Measurements from ENCODE around the gene CALR. TPM values are rescaled to one million over a fixed set of nuclear protein-coding genes. Genes with fewer than 3 reads are reported as not detected.

CALR gene
- total RNA-seq, 1 donor from 2014 or later: 2,193 TPM

DNA sequence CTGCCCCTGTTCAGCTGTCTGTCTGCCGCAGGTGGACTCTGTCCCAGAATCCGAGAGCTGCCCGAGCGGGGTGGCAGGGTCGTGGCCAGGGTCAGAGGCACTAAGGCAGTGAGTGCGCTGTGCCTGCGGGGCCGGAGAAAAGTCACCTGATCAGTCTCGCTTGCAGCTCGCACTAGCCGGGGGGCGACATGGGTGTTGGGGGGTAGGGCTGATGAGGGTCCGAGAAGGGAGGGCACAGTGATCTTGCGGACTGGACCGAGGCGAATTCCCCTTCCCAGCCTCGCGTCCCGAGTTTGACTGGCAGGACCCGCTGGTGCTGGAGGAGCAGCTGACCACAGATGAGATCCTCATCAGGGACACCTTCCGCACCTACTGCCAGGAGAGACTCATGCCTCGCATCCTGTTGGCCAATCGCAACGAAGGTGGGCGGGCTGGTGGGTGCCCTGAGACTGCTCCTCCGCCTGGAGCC lies 46.8 kb upstream of the CALR start:
- Histone ChIP-seq H4K20me1 (ENCODE audit: insufficient read depth, low read length) (no peaks in the 10 kb centered on the region), H3K4me2 (ENCODE audit: low read length) (peak overlapping the region; percentile 98), H3K4me1 (ENCODE audit: insufficient read depth, low read length) (peaks cover 10% of the 10 kb centered on the region), H3K4me3 (ENCODE audit: insufficient read depth, low read depth, low read length) (peak overlapping the region; percentile 69), H3K9ac (ENCODE audit: low read length) (peak overlapping the region; percentile 76), H3K27me3 (ENCODE audit: insufficient read depth, low read length) (peaks cover 3% of the 10 kb centered on the region), H3K27ac (ENCODE audit: low read depth, low read length) (no peak overlapping the region), H2AFZ (ENCODE audit: low read depth, low read length) (peak overlapping the region; percentile 93), H3K79me2 (ENCODE audit: insufficient read depth, low read length) (peaks cover 8% of the 10 kb centered on the region), H3K9me3 (ENCODE audit: insufficient read depth, low read depth, low read length) (no peaks in the 10 kb centered on the region), H3K36me3 (ENCODE audit: insufficient read depth, low read length) (no peaks in the 10 kb centered on the region)
- Mint-ChIP-seq H3K27me3 (ENCODE audit: low read depth, unreplicated experiment) (peaks cover 14% of the 10 kb centered on the region), H3K27ac (ENCODE audit: unreplicated experiment) (peak overlapping the region; percentile 64), H3K36me3 (ENCODE audit: low read depth, unreplicated experiment) (peaks cover 5% of the 10 kb centered on the region), H3K9me3 (ENCODE audit: unreplicated experiment) (no peaks in the 10 kb centered on the region), H3K4me3 (ENCODE audit: unreplicated experiment) (peak overlapping the region; percentile 97), H3K4me1 (ENCODE audit: low read depth, unreplicated experiment) (no peaks in the 10 kb centered on the region)
- no peak for FAIRE-seq
- TF ChIP-seq EZH2 (IDR thresholded peaks at IDR 0.05; ENCODE audit: insufficient read depth, low read length): no peak
- TF ChIP-seq, protein P1, sequence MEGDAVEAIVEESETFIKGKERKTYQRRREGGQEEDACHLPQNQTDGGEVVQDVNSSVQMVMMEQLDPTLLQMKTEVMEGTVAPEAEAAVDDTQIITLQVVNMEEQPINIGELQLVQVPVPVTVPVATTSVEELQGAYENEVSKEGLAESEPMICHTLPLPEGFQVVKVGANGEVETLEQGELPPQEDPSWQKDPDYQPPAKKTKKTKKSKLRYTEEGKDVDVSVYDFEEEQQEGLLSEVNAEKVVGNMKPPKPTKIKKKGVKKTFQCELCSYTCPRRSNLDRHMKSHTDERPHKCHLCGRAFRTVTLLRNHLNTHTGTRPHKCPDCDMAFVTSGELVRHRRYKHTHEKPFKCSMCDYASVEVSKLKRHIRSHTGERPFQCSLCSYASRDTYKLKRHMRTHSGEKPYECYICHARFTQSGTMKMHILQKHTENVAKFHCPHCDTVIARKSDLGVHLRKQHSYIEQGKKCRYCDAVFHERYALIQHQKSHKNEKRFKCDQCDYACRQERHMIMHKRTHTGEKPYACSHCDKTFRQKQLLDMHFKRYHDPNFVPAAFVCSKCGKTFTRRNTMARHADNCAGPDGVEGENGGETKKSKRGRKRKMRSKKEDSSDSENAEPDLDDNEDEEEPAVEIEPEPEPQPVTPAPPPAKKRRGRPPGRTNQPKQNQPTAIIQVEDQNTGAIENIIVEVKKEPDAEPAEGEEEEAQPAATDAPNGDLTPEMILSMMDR (IDR thresholded peaks at IDR 0.05; ENCODE audit: insufficient read depth, low read depth, low read length): no peak
- DNase-seq (ENCODE audit: low read depth): no peak

DNA sequence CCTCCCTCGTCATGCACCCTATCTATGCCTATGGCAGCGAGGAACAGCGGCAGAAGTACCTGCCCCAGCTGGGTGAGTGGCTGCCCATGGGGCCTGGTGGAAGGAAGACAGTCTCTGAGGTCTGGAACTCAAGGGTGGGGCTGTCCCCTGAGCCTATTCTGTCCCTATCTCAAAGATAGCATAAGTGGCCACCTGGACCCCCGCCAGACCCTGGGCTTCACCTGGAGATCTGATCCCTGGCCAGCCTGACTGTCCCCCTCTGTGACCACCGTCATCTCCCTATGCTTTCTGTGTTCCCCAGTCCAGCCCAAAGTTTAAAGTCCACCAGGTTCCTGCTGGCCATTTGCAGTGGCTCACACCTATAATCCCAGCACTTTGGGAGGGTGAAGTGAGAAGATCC lies 44.8 kb upstream of the CALR start:
- Histone ChIP-seq H4K20me1 (ENCODE audit: insufficient read depth, low read length) (no peaks in the 10 kb centered on the region), H3K4me2 (ENCODE audit: low read length) (no peak overlapping the region), H3K79me2 (ENCODE audit: insufficient read depth, low read length) (peaks cover 8% of the 10 kb centered on the region), H3K27ac (ENCODE audit: low read depth, low read length) (no peak overlapping the region), H3K9me3 (ENCODE audit: insufficient read depth, low read depth, low read length) (no peaks in the 10 kb centered on the region), H3K4me3 (ENCODE audit: insufficient read depth, low read depth, low read length) (no peak overlapping the region), H3K4me1 (ENCODE audit: insufficient read depth, low read length) (peaks cover 10% of the 10 kb centered on the region), H3K27me3 (ENCODE audit: insufficient read depth, low read length) (no peaks in the 10 kb centered on the region), H3K9ac (ENCODE audit: low read length) (no peak overlapping the region), H3K36me3 (ENCODE audit: insufficient read depth, low read length) (no peaks in the 10 kb centered on the region), H2AFZ (ENCODE audit: low read depth, low read length) (no peak overlapping the region)
- Mint-ChIP-seq H3K4me1 (ENCODE audit: low read depth, unreplicated experiment) (no peaks in the 10 kb centered on the region), H3K36me3 (ENCODE audit: low read depth, unreplicated experiment) (peaks cover 5% of the 10 kb centered on the region), H3K27ac (ENCODE audit: unreplicated experiment) (no peak overlapping the region), H3K9me3 (ENCODE audit: unreplicated experiment) (no peaks in the 10 kb centered on the region), H3K27me3 (ENCODE audit: low read depth, unreplicated experiment) (peaks cover under 1% of the 10 kb centered on the region), H3K4me3 (ENCODE audit: unreplicated experiment) (peak overlapping the region; percentile 27)
- TF ChIP-seq, protein P1 (IDR thresholded peaks at IDR 0.05; ENCODE audit: insufficient read depth, low read depth, low read length): no peak
- no peak for TF ChIP-seq EZH2 (IDR thresholded peaks at IDR 0.05; ENCODE audit: insufficient read depth, low read length)
- FAIRE-seq: no peak
- no peak for DNase-seq (ENCODE audit: low read depth)

DNA sequence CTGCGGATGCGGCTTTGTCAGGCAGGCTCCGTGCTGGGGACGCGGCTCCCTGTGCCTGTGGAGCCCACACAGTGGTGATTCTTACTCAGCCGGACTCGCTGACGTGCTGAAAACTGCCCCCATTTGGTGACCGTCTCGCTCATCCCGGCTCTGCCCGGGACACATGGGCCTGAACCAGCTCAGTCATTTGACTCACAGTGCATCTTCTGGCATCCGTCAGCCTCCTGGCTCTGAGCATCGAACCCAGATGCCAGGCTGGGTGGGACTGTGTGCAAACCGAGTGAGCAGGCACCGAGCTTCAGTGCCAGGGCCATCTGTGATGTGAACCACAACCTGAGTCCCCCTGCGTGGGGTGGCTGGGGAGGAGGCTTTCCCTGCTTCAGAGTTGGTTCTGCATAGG lies 41.9 kb upstream of the CALR start:
- no peaks in the 10 kb centered on the region for H3K9me3 ChIP-seq (ENCODE audit: insufficient read depth, low read depth, low read length)
- H3K27me3 ChIP-seq (ENCODE audit: insufficient read depth, low read length): no peaks in the 10 kb centered on the region
- H3K4me3 ChIP-seq (ENCODE audit: insufficient read depth, low read depth, low read length): no peak overlapping the region
- H4K20me1 ChIP-seq (ENCODE audit: insufficient read depth, low read length): no peaks in the 10 kb centered on the region
- no peaks in the 10 kb centered on the region for H3K36me3 ChIP-seq (ENCODE audit: insufficient read depth, low read length)
- H3K27me3 Mint-ChIP-seq (ENCODE audit: low read depth, unreplicated experiment): no peaks in the 10 kb centered on the region
- H3K4me2 ChIP-seq (ENCODE audit: low read length): no peak overlapping the region
- no peak overlapping the region for H3K4me3 Mint-ChIP-seq (ENCODE audit: unreplicated experiment)
- H3K36me3 Mint-ChIP-seq (ENCODE audit: low read depth, unreplicated experiment): peaks cover 12% of the 10 kb centered on the region
- H3K9ac ChIP-seq (ENCODE audit: low read length): no peak overlapping the region
- H3K27ac Mint-ChIP-seq (ENCODE audit: unreplicated experiment): peak overlapping the region; percentile 7
- FAIRE-seq (no peak), DNase-seq (ENCODE audit: low read depth) (no peak)
- no peak for TF ChIP-seq EZH2 (IDR thresholded peaks at IDR 0.05; ENCODE audit: insufficient read depth, low read length)
- TF ChIP-seq, protein P1 (IDR thresholded peaks at IDR 0.05; ENCODE audit: insufficient read depth, low read depth, low read length): no peak
- H2AFZ ChIP-seq (ENCODE audit: low read depth, low read length): no peak overlapping the region
- H3K9me3 Mint-ChIP-seq (ENCODE audit: unreplicated experiment): no peaks in the 10 kb centered on the region
- peaks cover 6% of the 10 kb centered on the region for H3K79me2 ChIP-seq (ENCODE audit: insufficient read depth, low read length)
- no peak overlapping the region for H3K27ac ChIP-seq (ENCODE audit: low read depth, low read length)
- H3K4me1 ChIP-seq (ENCODE audit: insufficient read depth, low read length): peaks cover 5% of the 10 kb centered on the region
- no peaks in the 10 kb centered on the region for H3K4me1 Mint-ChIP-seq (ENCODE audit: low read depth, unreplicated experiment)

All from astrocyte (in vitro differentiated cells and primary cell).